Measurements from ENCODE around the gene AQP7. TPM values are rescaled to one million over a fixed set of nuclear protein-coding genes. Genes with fewer than 3 reads are reported as not detected.
"Not testable (repeated sequence)": the region's sequence is repeated elsewhere in the genome, so short reads cannot be mapped to it uniquely, and the experiment has no call there.

Gene AQP7
- polyA plus RNA-seq, 10 donors = 1.0 to 6.8 (median 1.8) TPM

- peak in 2 of 3 donors; percentile 36 to 71 for DNase-seq
Measured at GRCh38 chr9:33375238-33375840, 27.0 kb downstream of the AQP7 start.

- DNase-seq = peak; percentile 73 to 85 (median 74)
Measured at GRCh38 chr9:33374634-33375237, 27.6 kb downstream of the AQP7 start.

DNA sequence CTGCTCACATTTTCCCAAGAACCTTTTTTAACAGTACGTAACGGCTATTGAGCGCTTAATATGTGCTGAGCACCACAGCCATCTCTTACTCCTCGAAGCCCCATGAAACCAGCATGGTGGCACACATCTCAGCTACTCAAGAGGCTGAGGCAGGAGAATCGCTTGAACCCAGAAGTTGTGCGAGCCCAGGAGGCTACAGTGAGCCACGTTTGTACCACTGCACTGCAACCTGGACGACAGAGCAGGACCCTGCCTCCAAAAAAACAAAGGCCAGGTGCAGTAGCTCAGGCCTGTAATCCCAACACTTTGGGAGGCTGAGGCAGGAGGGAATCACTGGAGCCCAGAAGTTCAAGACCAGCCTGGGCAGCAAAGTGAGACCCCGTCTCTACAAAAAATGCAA, 28.2 kb downstream of the AQP7 start:
- DNase-seq = no peak

GRCh38 chr9:33372900-33373299, 29.5 kb downstream of the AQP7 start:
- no peak for DNase-seq

- no peak for DNase-seq
Measured at GRCh38 chr9:33366979-33367480, 35.3 kb downstream of the AQP7 start.

GRCh38 chr9:33364814-33365213, 37.6 kb downstream of the AQP7 start:
- DNase-seq = not testable (repeated sequence)

GRCh38 chr9:33364127-33364526, 38.2 kb downstream of the AQP7 start:
- DNase-seq = no peak

GRCh38 chr9:33358641-33359040, 43.7 kb downstream of the AQP7 start:
- not testable (repeated sequence) for DNase-seq

DNA sequence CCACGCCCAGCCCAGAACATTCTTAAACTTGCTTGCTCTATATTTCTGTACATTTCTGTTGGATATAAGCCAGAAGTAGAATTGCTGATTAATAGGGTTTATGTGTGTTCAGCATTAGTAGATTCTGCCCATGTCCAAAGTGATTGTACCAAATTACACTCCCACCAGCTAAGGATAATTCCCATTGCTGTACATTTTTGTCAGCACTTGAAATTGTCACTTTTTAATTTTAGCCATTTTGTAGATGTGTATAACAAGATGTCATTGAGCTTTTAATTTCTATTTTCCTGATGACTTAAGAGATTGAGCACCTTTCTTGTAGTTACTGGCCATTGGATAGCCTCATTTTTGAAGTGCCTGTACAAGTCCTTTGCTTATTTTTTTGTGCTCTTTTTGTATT, 46.4 kb downstream of the AQP7 start:
- DNase-seq = no peak

GRCh38 chr9:33354651-33355211, 47.6 kb downstream of the AQP7 start:
- no peak for DNase-seq

DNA sequence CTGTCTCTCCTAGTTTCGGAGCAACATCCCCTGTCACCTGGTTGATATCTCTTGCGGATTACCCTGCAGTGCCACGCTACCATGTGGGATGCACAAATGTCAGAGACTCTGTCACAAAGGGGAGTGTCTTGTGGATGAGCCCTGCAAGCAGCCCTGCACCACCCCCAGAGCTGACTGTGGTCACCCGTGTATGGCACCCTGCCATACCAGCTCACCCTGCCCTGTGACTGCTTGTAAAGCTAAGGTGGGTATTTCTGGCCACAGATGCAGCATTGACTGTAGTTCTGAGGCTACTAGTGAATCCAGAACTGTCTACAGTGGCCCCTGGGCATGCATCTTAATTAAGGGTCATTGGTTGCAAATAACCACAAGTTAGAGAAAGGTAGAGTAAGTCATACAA, 50.8 kb downstream of the AQP7 start:
- no peak for DNase-seq

DNA sequence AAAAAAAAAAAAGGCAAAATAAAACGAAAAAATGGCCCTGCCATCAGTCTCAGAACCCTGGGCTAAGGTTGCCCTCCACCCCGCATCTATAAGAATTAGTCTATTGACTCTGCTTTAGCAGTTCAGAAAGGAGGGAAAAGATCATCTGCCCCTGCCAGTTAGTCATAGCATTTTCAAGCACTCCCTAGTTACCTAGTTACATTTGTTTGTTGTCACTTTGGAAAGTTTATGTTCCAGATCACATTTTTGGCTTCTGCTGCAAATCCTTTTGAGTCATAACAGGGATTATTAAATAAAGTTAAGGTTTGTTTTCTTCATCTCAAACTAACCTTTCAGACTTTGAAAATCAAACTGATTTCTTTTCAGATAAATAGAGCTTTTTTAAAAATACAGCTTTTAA, 52.1 kb downstream of the AQP7 start:
- peak; percentile 52 to 81 (median 77) for DNase-seq

DNA sequence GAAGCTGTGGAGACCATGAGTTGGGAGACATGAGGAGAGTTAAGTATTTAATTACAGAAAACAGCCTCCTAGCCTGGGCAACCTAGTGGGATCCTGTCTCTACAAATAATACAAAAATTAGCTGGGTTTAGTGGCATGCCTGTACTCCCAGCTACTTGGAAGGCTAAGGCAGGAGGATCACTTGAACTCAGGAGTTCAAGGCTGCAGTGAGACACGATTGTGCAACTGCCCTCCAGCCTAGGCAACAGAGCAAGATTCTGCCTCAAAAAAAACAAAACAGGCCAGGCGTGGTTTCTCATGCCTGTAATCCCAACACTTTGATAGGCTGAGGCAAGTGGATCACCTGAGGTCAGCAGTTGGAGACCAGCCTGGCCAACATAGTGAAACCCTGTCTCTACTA, 52.6 kb downstream of the AQP7 start:
- DNase-seq = no peak

DNA sequence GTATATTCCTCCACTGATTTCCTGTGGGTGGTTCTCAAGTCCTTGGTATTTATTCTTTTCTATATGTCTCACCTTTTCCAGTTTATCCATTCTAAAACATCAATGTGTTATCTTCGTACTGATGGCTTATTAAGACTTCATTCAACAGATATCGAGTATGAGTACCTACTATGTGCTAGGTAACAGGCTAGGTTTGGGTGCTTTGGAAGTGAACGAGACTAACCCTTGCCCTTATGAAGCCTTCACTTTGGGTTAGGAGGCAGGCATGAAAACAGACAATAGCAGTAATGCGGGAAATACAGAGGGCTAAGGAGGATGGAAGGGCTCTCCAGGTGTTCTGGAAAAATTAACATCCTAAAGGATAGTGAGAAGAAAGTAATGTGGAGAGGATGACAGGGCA, 53.4 kb downstream of the AQP7 start:
- no peak for DNase-seq

- DNase-seq = peak in 1 of 3 donors; percentile 12
Measured at GRCh38 chr9:33346564-33346963, 55.8 kb downstream of the AQP7 start.

GRCh38 chr9:33344145-33344544, 58.2 kb downstream of the AQP7 start:
- DNase-seq = no peak

DNA sequence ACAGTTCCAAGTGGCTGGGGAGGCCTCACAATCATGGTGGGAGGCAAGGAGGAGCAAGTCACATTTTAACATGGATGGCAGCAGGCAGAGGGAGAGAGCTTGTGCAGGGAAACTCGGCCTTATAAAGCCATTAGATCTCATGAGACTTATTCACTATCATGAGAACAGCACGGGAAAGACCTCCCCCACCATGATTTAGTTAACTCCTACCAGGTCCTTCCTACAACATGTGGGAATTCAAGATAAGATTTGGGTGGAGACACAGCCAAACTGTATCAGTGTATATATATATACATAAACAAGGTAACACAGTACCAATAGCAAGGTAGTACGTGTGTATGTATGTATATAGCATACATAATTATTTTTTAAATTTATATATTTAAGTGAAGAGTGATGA, 61.2 kb downstream of the AQP7 start:
- DNase-seq = no peak

GRCh38 chr9:33340186-33340585, 62.2 kb downstream of the AQP7 start:
- DNase-seq = no peak

Other genes with a start within 250 kb of the AQP7 start
- 10 to 100 TPM; 35.9 to 53.2 (median 45.7) TPM for gene B4GALT1, start 235.2 kb downstream of the AQP7 start, polyA plus RNA-seq (ENCODE audit: insufficient read length in 10 of 10)
- not detected for gene SPINK4, start 162.4 kb downstream of the AQP7 start, polyA plus RNA-seq (ENCODE audit: insufficient read length in 10 of 10)
- 10 to 100 TPM; 62.4 to 86.8 (median 73.6) TPM for gene BAG1, start 137.9 kb downstream of the AQP7 start, polyA plus RNA-seq (ENCODE audit: insufficient read length in 10 of 10)
- 10 to 100 TPM; 70.3 to 84.6 (median 77.8) TPM for gene CHMP5, start 137.5 kb downstream of the AQP7 start, polyA plus RNA-seq (ENCODE audit: insufficient read length in 10 of 10)
- 10 to 100 TPM; 21.6 to 33.4 (median 27.1) TPM for gene NFX1, start 112.1 kb downstream of the AQP7 start, polyA plus RNA-seq (ENCODE audit: insufficient read length in 10 of 10)
- 10 to 100 TPM in 3 of 10 donors, 1 to 10 TPM in 7; 4.9 to 26.8 (median 5.7) TPM for gene AQP3, start 45.0 kb upstream of the AQP7 start, polyA plus RNA-seq (ENCODE audit: insufficient read length in 10 of 10)
- gene NOL6, start 71.4 kb upstream of the AQP7 start, polyA plus RNA-seq (ENCODE audit: insufficient read length in 10 of 10) = 10 to 100 TPM; 19.4 to 27.1 (median 23.5) TPM
- gene ANKRD18B, start 121.7 kb upstream of the AQP7 start, polyA plus RNA-seq (ENCODE audit: insufficient read length in 10 of 10) = 1 to 10 TPM in 3 of 10 donors, under 1 TPM in 7; 0.31 to 1.6 (median 0.75) TPM

Data from muscle of back (tissue), 11 donors.